ENCODE results near the gene MAPKAPK3. TPM values are rescaled to one million over a fixed set of nuclear protein-coding genes. Genes with fewer than 3 reads are reported as not detected.

Gene MAPKAPK3
- total RNA-seq, 1 donor from 2014 or later, result 40.3 TPM

DNA sequence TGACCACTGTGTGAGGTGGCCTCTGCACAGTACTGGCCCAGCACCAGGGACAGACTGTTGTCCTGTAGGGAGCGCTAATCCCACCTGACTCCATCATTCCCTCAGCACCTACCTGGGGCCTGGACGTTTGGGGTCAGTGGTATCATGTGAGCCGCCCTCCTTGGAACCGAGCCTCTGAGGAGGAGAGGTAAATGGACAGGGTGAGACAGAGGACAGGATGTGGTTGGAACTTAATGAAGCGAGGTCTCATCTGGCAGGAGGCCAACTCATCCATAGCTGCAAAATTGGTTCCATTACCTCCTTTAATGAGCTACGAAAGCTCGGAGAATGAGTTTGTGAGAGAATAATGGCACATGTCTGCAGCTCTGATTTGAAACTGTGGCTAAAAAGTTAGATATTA, 13.9 kb downstream of the MAPKAPK3 start:
- Mint-ChIP-seq H3K27ac (no peak overlapping the region), H3K9me3 (no peaks in the 10 kb centered on the region), H3K36me3 (no peaks in the 10 kb centered on the region), H3K4me1 (ENCODE audit: unreplicated experiment) (peaks cover 29% of the 10 kb centered on the region), H3K4me3 (no peak overlapping the region), H3K27me3 (no peaks in the 10 kb centered on the region)
- no peak for DNase-seq (ENCODE audit: extremely low spot score, unreplicated experiment)
- TF ChIP-seq CTCF (conservative IDR thresholded peaks at IDR 0.05), result no peak

GRCh38 chr3:50632450-50632849, 15.5 kb downstream of the MAPKAPK3 start:
- H3K27me3 Mint-ChIP-seq, result no peaks in the 10 kb centered on the region
- no peak for TF ChIP-seq CTCF (conservative IDR thresholded peaks at IDR 0.05)
- peaks cover 35% of the 10 kb centered on the region for H3K4me1 Mint-ChIP-seq (ENCODE audit: unreplicated experiment)
- no peak overlapping the region for H3K4me3 Mint-ChIP-seq
- no peaks in the 10 kb centered on the region for H3K9me3 Mint-ChIP-seq
- no peak for DNase-seq (ENCODE audit: extremely low spot score, unreplicated experiment)
- no peak overlapping the region for H3K27ac Mint-ChIP-seq
- no peaks in the 10 kb centered on the region for H3K36me3 Mint-ChIP-seq

- Mint-ChIP-seq H3K27ac (no peak overlapping the region), H3K36me3 (no peaks in the 10 kb centered on the region), H3K4me1 (ENCODE audit: unreplicated experiment) (peaks cover 35% of the 10 kb centered on the region), H3K4me3 (no peak overlapping the region), H3K27me3 (no peaks in the 10 kb centered on the region), H3K9me3 (no peaks in the 10 kb centered on the region)
- DNase-seq (ENCODE audit: extremely low spot score, unreplicated experiment), result no peak
- no peak for TF ChIP-seq CTCF (conservative IDR thresholded peaks at IDR 0.05)
Observed at GRCh38 chr3:50633230-50633790, 16.4 kb downstream of the MAPKAPK3 start.

GRCh38 chr3:50635066-50635465, 18.1 kb downstream of the MAPKAPK3 start:
- H3K4me3 Mint-ChIP-seq, result no peak overlapping the region
- no peak overlapping the region for H3K27ac Mint-ChIP-seq

GRCh38 chr3:50637011-50637410, 20.1 kb downstream of the MAPKAPK3 start:
- Mint-ChIP-seq H3K4me3 (no peak overlapping the region), H3K9me3 (no peaks in the 10 kb centered on the region), H3K27ac (no peak overlapping the region), H3K36me3 (peaks cover 6% of the 10 kb centered on the region), H3K4me1 (ENCODE audit: unreplicated experiment) (peaks cover 36% of the 10 kb centered on the region), H3K27me3 (no peaks in the 10 kb centered on the region)
- no peak for TF ChIP-seq CTCF (conservative IDR thresholded peaks at IDR 0.05)
- no peak for DNase-seq (ENCODE audit: extremely low spot score, unreplicated experiment)

More at GRCh38 chr3:50635066-50635465, 18.1 kb downstream of the MAPKAPK3 start:
- no peak for DNase-seq (ENCODE audit: extremely low spot score, unreplicated experiment)
- Mint-ChIP-seq H3K4me1 (ENCODE audit: unreplicated experiment) (peaks cover 41% of the 10 kb centered on the region), H3K36me3 (no peaks in the 10 kb centered on the region), H3K9me3 (no peaks in the 10 kb centered on the region), H3K27me3 (no peaks in the 10 kb centered on the region)
- TF ChIP-seq CTCF (conservative IDR thresholded peaks at IDR 0.05), result no peak

GRCh38 chr3:50637945-50638344, 21.0 kb downstream of the MAPKAPK3 start:
- Mint-ChIP-seq H3K36me3 (peaks cover 6% of the 10 kb centered on the region), H3K4me1 (ENCODE audit: unreplicated experiment) (peaks cover 26% of the 10 kb centered on the region), H3K9me3 (no peaks in the 10 kb centered on the region), H3K27ac (no peak overlapping the region), H3K4me3 (no peak overlapping the region), H3K27me3 (no peaks in the 10 kb centered on the region)
- TF ChIP-seq CTCF (conservative IDR thresholded peaks at IDR 0.05), result no peak
- no peak for DNase-seq (ENCODE audit: extremely low spot score, unreplicated experiment)

All from type B pancreatic cell (in vitro differentiated cells).